Activated naive CD4-positive, alpha-beta T cell treated with anti-CD3 and anti-CD28 coated beads, Interleukin-2, amount 50 U/mL, for 24 hours (primary cell): Measurements from ENCODE around the gene AGBL5.
A peak's percentile ranks its signal among the peaks of the same experiment; 100 is the strongest.

Source experiments
- H3K27ac Mint-ChIP-seq: one replicate; pipeline ENCODE4 v1.8.0; 2021; ENCODE audit warnings: mild to moderate bottlenecking, mixed read lengths
- H3K27me3 Mint-ChIP-seq: one replicate; pipeline ENCODE4 v1.8.0; 2021; ENCODE audit warnings: mixed read lengths
- H3K36me3 Mint-ChIP-seq: one replicate; pipeline ENCODE4 v1.8.0; 2021; ENCODE audit warnings: mixed read lengths
- H3K4me1 Mint-ChIP-seq: one replicate; pipeline ENCODE4 v1.8.0; 2021; ENCODE audit warnings: mixed read lengths
- H3K4me3 Mint-ChIP-seq: one replicate; pipeline ENCODE4 v1.8.0; 2021; ENCODE audit warnings: mild to moderate bottlenecking, mixed read lengths
- H3K9me3 Mint-ChIP-seq: one replicate; pipeline ENCODE4 v1.8.0; 2021; ENCODE audit warnings: mixed read lengths

The AGBL5 gene

DNA sequence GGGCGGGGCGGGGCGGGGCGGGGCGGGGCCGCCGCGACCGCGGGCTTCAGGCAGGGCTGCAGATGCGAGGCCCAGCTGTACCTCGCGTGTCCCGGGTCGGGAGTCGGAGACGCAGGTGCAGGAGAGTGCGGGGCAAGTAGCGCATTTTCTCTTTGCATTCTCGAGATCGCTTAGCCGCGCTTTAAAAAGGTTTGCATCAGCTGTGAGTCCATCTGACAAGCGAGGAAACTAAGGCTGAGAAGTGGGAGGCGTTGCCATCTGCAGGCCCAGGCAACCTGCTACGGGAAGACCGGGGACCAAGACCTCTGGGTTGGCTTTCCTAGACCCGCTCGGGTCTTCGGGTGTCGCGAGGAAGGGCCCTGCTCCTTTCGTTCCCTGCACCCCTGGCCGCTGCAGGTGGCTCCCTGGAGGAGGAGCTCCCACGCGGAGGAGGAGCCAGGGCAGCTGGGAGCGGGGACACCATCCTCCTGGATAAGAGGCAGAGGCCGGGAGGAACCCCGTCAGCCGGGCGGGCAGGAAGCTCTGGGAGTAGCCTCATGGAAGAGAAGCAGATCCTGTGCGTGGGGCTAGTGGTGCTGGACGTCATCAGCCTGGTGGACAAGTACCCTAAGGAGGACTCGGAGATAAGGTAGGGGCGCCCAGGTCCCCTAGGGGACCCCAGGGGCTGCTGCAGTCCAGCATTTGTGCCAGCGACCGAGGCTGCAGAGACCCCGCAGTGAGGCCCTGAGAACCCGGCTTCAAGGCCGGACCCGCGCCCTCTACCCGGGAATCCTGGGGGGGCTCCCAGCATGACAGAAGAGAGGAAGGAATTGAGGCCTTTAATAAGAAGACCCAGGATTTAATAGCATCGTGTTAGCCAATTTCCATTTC is 35.5 kb downstream of the AGBL5 start, which contains the start of gene KHK:
TSS of gene KHK (plus strand) at position 49 of the 870 bp plus-strand sequence. CDS start at position 537, 488 bp downstream.
- no peaks in the 10 kb centered on the region for H3K36me3 Mint-ChIP-seq
- peak within 1 kb of the TSS; percentile 35 for H3K27ac Mint-ChIP-seq
- peaks cover 10% of the 10 kb centered on the region for H3K4me1 Mint-ChIP-seq
- H3K9me3 Mint-ChIP-seq, result no peaks in the 10 kb centered on the region
- H3K27me3 Mint-ChIP-seq, result no peaks in the 10 kb centered on the region
- peak within 1 kb of the TSS; percentile 88 for H3K4me3 Mint-ChIP-seq

DNA sequence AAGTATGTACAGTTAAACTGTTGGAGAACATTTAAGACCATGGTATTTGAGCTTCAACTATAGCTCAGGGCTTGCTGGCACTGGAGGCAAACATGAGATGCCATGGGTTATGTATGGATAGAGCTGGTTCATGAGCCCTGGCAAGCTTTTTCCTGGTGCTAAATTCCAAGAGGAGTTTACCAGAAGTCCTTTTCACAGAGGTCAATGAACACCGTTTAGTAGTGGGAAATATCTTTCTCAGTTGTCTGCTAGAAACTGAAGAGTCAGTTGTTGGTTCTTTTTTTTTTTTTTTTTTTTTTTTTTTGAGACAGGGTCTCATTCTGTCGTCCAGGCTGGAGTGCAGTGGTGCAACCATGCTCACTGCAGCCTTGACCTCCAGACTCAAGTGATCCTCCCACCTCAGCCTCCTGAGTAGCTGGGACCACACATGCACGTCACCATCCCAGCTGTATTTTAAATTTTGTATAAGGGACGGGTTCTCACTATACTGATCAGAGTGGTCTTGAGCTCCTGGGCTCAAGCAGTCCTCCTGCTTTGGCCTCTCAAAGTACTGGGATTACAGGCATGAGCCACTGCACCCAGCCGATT is 36.4 kb downstream of the AGBL5 start:
- no peaks in the 10 kb centered on the region for H3K36me3 Mint-ChIP-seq
- H3K27ac Mint-ChIP-seq, result no peak overlapping the region
- H3K4me1 Mint-ChIP-seq, result peaks cover 10% of the 10 kb centered on the region
- no peaks in the 10 kb centered on the region for H3K27me3 Mint-ChIP-seq
- H3K4me3 Mint-ChIP-seq, result no peak overlapping the region
- H3K9me3 Mint-ChIP-seq, result no peaks in the 10 kb centered on the region

DNA sequence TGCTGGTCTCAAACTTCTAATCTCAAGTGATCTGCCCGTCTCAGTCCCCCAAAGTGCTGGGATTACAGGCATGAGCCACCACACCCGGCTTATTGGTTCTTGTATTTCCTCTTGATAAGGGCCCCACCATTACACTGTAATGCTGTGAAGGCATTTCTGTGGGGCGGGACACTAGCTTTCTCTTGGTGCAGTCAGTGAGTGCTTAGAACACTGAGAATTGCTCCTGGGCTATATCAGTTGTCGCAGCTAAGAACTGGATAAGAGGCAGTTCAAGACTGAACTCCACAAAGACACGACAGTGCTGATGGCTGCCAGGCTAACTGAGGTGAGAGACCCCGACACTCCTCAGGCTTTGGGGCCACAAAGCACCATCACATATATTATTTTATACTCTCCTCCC is 37.2 kb downstream of the AGBL5 start:
- H3K27me3 Mint-ChIP-seq, result no peaks in the 10 kb centered on the region
- H3K9me3 Mint-ChIP-seq, result no peaks in the 10 kb centered on the region
- no peaks in the 10 kb centered on the region for H3K36me3 Mint-ChIP-seq
- no peak overlapping the region for H3K27ac Mint-ChIP-seq
- peaks cover 10% of the 10 kb centered on the region for H3K4me1 Mint-ChIP-seq
- H3K4me3 Mint-ChIP-seq, result no peak overlapping the region

DNA sequence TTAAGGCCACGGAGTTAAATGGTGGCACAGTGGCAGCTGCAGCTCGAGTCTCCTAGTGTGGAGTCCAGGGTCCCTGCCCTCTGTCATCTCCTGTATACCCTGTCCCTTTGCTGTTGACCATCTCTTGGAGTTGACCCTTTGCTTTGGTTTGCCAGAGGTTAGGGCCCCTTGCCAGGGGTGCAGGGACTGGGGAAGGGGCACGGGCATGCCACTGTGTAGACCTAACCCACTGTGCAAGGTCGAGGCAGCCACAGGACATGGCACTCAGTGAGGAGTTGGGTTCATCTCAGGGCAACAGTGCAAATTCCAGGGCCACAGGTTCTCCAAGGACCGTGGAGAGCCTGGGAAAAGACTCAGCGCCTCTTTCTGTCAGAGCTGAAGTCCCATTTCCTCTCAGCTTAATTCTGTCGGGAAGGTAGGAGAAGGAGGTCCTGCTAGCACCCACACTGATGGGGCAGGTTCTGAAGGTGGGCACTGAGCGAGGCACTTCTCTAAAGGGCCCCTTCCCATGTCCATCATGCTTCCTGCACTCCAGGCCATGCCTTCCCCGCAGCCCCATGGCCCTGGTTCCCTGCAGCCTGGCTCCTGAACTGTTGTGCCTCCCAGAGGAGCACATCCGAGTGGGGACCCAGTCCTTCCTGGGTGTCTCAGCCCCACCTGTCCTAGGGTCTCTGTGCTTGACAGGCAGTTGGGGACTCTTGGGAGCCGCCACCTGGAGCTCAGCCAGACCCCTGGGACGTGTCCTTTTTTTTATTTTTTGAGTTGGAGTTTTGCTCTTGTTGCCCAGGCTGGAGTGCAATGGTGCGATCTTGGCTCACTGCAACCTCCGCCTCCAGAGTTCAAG is 37.9 kb downstream of the AGBL5 start:
- Mint-ChIP-seq H3K4me1 (peaks cover 10% of the 10 kb centered on the region), H3K4me3 (no peak overlapping the region), H3K36me3 (no peaks in the 10 kb centered on the region), H3K27ac (no peak overlapping the region), H3K9me3 (no peaks in the 10 kb centered on the region), H3K27me3 (no peaks in the 10 kb centered on the region)

DNA sequence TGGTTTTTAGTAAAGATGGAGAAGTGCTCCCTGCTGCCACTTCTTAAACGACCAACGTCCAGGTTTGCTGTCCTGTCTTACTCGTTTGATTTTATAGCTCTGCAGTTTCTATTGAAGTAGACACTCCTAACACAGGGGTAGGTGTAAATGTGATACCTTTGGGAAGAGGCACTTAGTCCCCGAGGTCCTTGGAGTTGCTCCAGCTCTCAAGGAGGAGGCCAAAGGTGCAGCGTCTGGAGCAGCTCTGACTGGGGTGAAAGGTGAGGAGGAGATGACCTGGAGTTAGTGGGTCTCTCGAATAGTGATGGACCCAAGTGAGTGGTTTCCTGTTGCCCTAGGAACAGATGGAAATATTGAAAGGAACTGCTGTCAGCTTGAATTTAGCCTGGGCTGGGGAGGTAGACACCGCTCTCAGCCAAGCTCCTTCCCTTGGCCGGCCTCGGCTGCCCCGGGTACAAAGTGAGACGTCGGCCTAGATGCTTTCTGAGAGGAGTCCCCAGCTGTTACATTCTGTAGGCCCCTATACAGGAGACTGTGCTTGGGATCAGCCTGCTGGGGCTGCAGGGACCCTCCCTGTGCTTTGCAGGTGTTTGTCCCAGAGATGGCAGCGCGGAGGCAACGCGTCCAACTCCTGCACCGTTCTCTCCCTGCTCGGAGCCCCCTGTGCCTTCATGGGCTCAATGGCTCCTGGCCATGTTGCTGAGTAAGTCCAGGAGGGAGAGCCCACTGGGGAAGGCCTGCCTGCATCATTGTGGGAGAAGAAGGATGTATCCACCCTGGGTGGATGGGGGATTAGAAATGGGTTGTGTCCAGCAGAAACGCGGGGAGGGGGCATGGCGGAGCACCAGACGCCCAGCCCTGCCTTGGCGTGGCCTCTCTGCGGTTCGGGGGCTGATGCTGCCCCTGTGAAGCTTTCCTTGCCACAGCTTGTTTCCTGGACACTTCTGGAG is 40.6 kb downstream of the AGBL5 start:
- Mint-ChIP-seq H3K36me3 (no peaks in the 10 kb centered on the region), H3K27ac (no peak overlapping the region), H3K4me3 (no peak overlapping the region), H3K9me3 (no peaks in the 10 kb centered on the region), H3K27me3 (no peaks in the 10 kb centered on the region), H3K4me1 (peaks cover 14% of the 10 kb centered on the region)

DNA sequence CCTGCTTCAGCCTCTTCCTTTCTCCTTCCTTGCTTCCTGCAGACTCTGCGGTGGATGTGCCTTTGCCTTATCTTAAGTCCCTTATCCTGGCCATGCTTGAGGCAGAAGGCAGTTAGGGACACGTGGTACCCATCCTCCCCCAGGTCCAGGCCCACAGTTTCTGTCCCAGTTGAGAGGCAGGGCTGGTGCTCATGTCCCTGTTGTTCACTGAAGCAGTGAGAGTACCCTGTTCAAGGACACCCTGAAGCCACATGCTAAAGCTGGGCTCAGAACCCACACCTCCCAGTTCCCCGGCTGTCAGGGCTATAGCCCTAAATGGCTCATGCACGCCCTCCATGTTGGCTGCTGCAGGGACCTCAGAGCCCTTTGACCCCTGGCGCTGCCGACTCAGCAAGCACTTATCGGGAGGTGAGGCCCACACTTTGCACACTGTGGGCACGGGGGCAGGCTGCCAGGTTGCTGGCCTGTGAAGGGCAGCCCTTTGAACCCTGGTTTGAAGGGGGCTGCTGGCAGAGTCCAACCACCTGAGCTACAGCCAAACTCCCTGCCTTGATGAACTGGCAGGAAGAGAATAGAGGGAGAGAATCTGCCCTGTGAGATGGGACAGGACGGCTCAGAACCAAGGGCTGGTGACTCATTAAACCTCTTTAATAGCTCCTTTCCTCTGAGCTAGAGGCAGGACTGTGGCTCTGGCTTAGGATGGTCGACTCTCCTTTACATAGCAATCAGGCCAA is 41.4 kb downstream of the AGBL5 start:
- H3K27ac Mint-ChIP-seq, result no peak overlapping the region
- H3K27me3 Mint-ChIP-seq, result no peaks in the 10 kb centered on the region
- no peak overlapping the region for H3K4me3 Mint-ChIP-seq
- no peaks in the 10 kb centered on the region for H3K36me3 Mint-ChIP-seq
- no peaks in the 10 kb centered on the region for H3K9me3 Mint-ChIP-seq
- H3K4me1 Mint-ChIP-seq, result peaks cover 14% of the 10 kb centered on the region

DNA sequence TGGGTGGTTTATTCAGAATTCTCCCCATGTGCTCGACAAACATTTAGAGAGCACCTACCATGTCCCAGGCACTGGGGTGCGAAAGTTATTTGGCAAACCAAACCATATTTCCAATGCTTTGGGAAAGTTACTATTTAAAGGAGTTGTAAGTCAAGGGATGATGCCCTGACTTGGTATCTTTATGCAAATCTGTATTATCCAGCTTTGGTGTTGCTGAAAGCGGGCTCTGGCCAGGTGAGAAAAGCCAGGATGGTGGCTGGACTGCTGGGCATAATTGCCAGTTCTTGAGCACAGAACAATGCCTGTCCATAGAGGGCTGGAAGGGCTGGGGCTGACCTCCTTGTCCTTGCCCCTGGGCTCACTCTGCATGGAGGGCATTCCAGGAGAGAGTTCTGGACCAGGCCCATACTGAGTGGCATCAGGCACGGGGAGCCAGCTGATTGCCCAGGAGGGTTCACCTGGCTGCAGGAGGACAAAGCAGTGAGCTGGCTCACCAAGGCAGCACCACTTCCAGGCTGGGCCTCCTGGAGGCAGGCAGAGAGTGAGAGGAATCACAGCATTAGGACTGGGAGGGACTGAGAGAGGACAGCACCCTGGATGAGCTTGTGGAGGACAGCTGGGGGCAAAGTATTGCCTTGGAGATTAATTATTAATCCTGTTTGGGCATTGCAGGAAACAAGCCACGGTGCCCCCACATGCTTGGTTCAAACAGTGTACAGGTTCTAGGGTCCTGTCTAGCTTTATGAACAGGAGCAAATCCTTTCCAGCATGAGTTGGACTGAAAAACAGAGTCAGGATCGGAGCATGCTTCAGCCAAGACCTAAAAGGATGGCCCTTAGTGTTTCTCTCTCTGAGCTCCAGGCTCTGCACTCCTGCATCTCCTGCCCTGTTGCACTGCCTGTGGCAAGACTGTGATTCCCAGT is 42.2 kb downstream of the AGBL5 start:
- no peaks in the 10 kb centered on the region for H3K9me3 Mint-ChIP-seq
- peaks cover 14% of the 10 kb centered on the region for H3K4me1 Mint-ChIP-seq
- no peak overlapping the region for H3K27ac Mint-ChIP-seq
- H3K4me3 Mint-ChIP-seq, result no peak overlapping the region
- no peaks in the 10 kb centered on the region for H3K27me3 Mint-ChIP-seq
- H3K36me3 Mint-ChIP-seq, result no peaks in the 10 kb centered on the region

DNA sequence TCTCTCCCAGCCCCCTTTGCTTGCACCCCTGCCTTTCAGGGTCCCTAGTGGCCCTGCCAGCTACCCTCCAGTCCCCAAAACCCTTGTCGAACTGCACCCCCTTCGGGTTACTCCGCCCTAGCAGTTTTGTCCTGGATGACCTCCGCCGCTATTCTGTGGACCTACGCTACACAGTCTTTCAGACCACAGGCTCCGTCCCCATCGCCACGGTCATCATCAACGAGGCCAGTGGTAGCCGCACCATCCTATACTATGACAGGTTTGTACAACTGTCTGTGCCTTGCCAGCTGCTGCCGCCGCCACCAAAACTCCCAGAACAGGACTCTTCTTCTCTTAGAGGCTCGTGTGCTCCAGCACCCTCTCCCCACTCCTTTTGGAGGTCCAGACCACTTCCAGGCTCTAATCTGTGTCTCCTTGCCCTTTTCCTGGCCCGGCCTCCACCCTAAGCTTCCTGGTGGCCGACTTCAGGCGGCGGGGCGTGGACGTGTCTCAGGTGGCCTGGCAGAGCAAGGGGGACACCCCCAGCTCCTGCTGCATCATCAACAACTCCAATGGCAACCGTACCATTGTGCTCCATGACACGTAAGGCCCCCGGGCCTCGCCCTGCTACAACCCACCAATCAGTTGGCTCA is 43.0 kb downstream of the AGBL5 start:
- Mint-ChIP-seq H3K36me3 (peaks cover 2% of the 10 kb centered on the region), H3K9me3 (no peaks in the 10 kb centered on the region), H3K27me3 (no peaks in the 10 kb centered on the region), H3K4me3 (no peak overlapping the region), H3K27ac (no peak overlapping the region), H3K4me1 (peaks cover 14% of the 10 kb centered on the region)

DNA sequence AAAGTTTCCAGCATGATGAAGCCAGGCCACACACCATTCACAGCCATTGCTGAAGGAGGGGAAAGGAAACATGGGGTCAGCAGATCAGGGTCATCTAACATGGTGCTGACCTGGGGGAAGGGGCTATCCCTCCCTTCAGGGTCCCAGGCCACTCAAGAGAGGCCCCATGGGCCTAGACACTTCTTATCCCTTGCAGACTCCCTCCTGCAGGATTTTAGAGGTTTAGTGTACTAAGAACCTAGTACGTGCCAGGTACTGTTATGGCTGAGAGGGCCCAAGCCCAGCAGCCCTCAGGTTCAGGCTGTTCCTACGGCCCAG is 43.9 kb downstream of the AGBL5 start:
- Mint-ChIP-seq H3K4me1 (peaks cover 14% of the 10 kb centered on the region), H3K27ac (no peak overlapping the region), H3K36me3 (peaks cover 2% of the 10 kb centered on the region), H3K27me3 (no peaks in the 10 kb centered on the region), H3K9me3 (no peaks in the 10 kb centered on the region), H3K4me3 (peak overlapping the region; percentile 52)

DNA sequence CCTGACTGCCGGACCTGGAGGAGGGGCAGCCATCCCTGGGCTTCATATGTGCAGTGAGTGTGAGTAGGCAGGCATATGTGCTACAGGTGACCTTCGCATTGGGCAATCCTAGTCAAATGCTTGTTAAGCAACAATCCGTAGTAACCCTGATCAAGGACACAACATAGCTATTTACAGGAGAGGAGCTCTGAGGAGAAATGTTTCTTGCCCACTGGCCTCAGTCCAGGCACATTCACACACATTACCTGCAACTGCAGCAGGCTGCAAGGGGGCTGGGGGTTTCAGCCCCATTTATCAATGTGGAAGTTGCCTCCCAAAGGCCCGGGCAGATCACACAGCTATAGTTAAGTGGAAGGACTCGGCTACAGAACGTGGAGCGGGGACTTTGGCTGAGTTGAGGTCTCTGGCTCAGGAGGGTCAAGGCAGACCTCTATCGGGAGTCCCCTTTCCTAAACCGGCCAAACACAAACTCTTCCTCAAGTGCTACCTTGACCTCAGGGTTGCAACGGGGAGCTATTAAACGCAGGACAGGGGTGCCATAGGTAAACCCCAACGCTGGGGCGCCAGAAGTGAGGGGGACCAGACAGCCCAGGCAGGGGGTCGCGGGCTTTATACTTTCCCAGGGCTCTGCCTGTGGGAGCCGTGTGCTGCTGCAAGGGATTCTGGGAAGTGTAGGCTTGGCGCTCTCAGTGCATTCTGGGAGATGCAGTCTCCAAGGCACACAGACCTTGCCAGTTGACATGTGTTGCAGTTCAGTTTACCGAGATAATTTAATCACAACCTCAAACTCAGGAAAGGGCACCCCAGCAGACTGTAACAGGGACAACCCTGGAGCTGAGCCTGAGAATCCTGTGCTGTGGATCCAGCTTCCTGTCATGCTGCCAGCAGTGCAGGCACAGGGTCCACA is 44.5 kb downstream of the AGBL5 start:
- peak overlapping the region; percentile 52 for H3K4me3 Mint-ChIP-seq
- peaks cover 14% of the 10 kb centered on the region for H3K4me1 Mint-ChIP-seq
- H3K27ac Mint-ChIP-seq, result peak overlapping the region; percentile 41
- H3K27me3 Mint-ChIP-seq, result no peaks in the 10 kb centered on the region
- peaks cover 2% of the 10 kb centered on the region for H3K36me3 Mint-ChIP-seq
- H3K9me3 Mint-ChIP-seq, result no peaks in the 10 kb centered on the region

DNA sequence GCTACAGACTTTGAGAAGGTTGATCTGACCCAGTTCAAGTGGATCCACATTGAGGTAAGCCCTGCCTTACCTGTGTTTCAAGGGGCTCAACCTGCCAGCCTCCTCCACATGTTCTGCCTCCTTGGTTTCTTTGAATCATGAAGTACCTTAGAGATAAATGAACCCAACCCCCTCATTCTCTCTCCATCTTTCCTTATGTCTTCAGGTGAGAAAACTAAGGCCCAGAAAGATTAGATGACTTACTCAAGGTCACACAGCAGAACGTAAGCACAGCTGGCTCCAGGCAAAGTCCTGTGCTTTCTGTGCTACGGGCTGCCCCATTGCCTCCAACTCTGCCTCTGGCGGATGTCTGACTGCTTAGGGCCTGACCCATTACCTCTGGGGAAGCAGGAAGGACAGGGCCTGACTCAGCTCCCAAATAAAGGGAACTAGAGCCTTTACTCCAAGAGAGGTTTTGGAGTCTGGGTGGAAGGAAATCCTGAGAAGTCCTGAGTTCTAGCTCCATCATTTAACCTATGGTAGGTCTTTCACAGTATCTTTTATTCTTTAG is 45.4 kb downstream of the AGBL5 start:
- Mint-ChIP-seq H3K4me1 (peaks cover 14% of the 10 kb centered on the region), H3K36me3 (peaks cover 2% of the 10 kb centered on the region), H3K27ac (no peak overlapping the region), H3K9me3 (no peaks in the 10 kb centered on the region), H3K4me3 (no peak overlapping the region), H3K27me3 (no peaks in the 10 kb centered on the region)

DNA sequence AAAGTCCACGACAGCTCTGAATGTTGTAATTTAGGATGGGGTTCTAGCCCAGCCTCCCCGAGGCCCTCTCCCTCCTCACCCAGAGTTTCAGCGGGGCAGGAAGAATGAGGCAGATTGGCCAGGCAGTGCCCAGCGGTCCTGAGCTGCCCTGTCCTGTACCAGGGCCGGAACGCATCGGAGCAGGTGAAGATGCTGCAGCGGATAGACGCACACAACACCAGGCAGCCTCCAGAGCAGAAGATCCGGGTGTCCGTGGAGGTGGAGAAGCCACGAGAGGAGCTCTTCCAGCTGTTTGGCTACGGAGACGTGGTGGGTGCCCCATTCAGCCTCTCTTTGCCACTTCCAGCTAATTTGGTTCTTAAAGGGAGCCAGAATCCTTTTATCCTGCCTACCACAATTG is 45.9 kb downstream of the AGBL5 start:
- no peaks in the 10 kb centered on the region for H3K9me3 Mint-ChIP-seq
- H3K4me1 Mint-ChIP-seq, result peaks cover 14% of the 10 kb centered on the region
- H3K27me3 Mint-ChIP-seq, result no peaks in the 10 kb centered on the region
- no peak overlapping the region for H3K4me3 Mint-ChIP-seq
- H3K36me3 Mint-ChIP-seq, result peaks cover 2% of the 10 kb centered on the region
- H3K27ac Mint-ChIP-seq, result no peak overlapping the region
